ENCODE data around the gene CNGA2.

Gene CNGA2

GRCh38 chrX:151713849-151714248, 20.7 kb upstream of the CNGA2 start:
- no peak for DNase-seq

- no peak for DNase-seq
These were observed 20.2 kb upstream of the CNGA2 start for GRCh38 chrX:151714362-151714761.

- DNase-seq = no peak
These were observed 18.8 kb upstream of the CNGA2 start, which contains the start of gene FATE1 for GRCh38 chrX:151715752-151716151. FATE1 (plus strand) TSS chrX:151716035; CDS start chrX:151716120, 85 bp downstream.

GRCh38 chrX:151722241-151722846, 12.2 kb upstream of the CNGA2 start:
- DNase-seq = no peak

- DNase-seq = no peak
These were observed 11.3 kb upstream of the CNGA2 start for GRCh38 chrX:151723156-151723760.

- no peak for DNase-seq
These were observed 9.8 kb upstream of the CNGA2 start for GRCh38 chrX:151724563-151725337.

- no peak for DNase-seq
These were observed 9.3 kb upstream of the CNGA2 start for GRCh38 chrX:151725338-151725614.

GRCh38 chrX:151726751-151727150, 7.8 kb upstream of the CNGA2 start:
- no peak for DNase-seq

GRCh38 chrX:151727346-151727745, 7.2 kb upstream of the CNGA2 start:
- no peak for DNase-seq

GRCh38 chrX:151729056-151729725, 5.4 kb upstream of the CNGA2 start:
- DNase-seq = no peak

- no peak for DNase-seq
These were observed 673 bp downstream of the CNGA2 start for GRCh38 chrX:151735219-151735618.

- DNase-seq = no peak
These were observed 2.1 kb downstream of the CNGA2 start for GRCh38 chrX:151736685-151737084.

- no peak for DNase-seq
These were observed 2.9 kb downstream of the CNGA2 start for GRCh38 chrX:151737494-151737893.

- no peak for DNase-seq
These were observed 4.2 kb downstream of the CNGA2 start for GRCh38 chrX:151738751-151739150.

- no peak for DNase-seq
These were observed 7.1 kb downstream of the CNGA2 start for GRCh38 chrX:151741606-151742005.

GRCh38 chrX:151742311-151742710, 7.8 kb downstream of the CNGA2 start:
- no peak for DNase-seq

GRCh38 chrX:151743651-151744470, 9.3 kb downstream of the CNGA2 start:
- no peak for DNase-seq

GRCh38 chrX:151745651-151746050, 11.1 kb downstream of the CNGA2 start:
- DNase-seq = no peak

- DNase-seq = no peak
These were observed 12.0 kb downstream of the CNGA2 start for GRCh38 chrX:151746502-151746901.

GRCh38 chrX:151750511-151750910, 16.0 kb downstream of the CNGA2 start:
- no peak for DNase-seq

GRCh38 chrX:151752847-151753246, 18.3 kb downstream of the CNGA2 start:
- DNase-seq = no peak

GRCh38 chrX:151753313-151754046, 18.9 kb downstream of the CNGA2 start:
- DNase-seq = no peak

Measured in SIG-M5 (cell line).